Thoracic aorta (tissue), 2 donors: ENCODE data around the gene APAF1. TPM values are rescaled to one million over a fixed set of nuclear protein-coding genes. Genes with fewer than 3 reads are reported as not detected.

Experiments
- ATAC-seq: fragments of 150-250 bp; one replicate; pipeline ENCODE4 v1.8.0; 2017; ENCODE audit warnings: low read depth; ENCODE audit not compliant: insufficient number of reproducible peaks, low FRiP score
- DNase-seq: peaks from one replicate; pipeline ENCODE4 v3.0.0-alpha.2; 2020; ENCODE audit warnings: low spot score
- H3K27ac ChIP-seq, 2 donors: fragments of 200-600 bp; sonication (generic); 1 replicate in 1 of 2; 2 replicates in 1 of 2; pipeline ENCODE4 v1.5.1; 2016; ENCODE audit warnings: mild to moderate bottlenecking in 2 of 2, moderate library complexity in 2 of 2
- H3K27me3 ChIP-seq: fragments of 200-600 bp; sonication (generic); replicated peaks from 2 replicates; pipeline ENCODE4 v1.6.0; 2016; ENCODE audit warnings: mild to moderate bottlenecking; ENCODE audit not compliant: insufficient read depth
- H3K36me3 ChIP-seq: fragments of 200-600 bp; sonication (generic); one replicate; pipeline ENCODE4 v1.5.1; 2016
- H3K4me1 ChIP-seq, 2 donors: fragments of 200-600 bp; sonication (generic); 1 replicate in 1 of 2; 2 replicates in 1 of 2; pipeline versions ENCODE4 v1.5.1 to v1.6.0; 2016; ENCODE audit warnings: low read depth in 2 of 2, mild to moderate bottlenecking in 1 of 2; ENCODE audit not compliant: control insufficient read depth in 1 of 2
- H3K4me3 ChIP-seq: fragments of 200-600 bp; sonication (generic); 2 replicates; pipeline ENCODE4 v1.5.1; 2016; ENCODE audit warnings: mild to moderate bottlenecking
- H3K9me3 ChIP-seq: fragments of 200-600 bp; sonication (generic); 2 replicates; pipeline ENCODE4 v1.5.1; 2016
- total RNA-seq, 2 donors: library from RNA; depleted of rRNA; stranded (reverse); fragments of >200 nt; gene quantifications; one replicate each; pipeline versions ENCODE4 v1.1.0 to v1.2.3, GENCODE V29; 2016
- TF ChIP-seq, protein P1 (sequence below): fragments of 200-600 bp; sonication (generic); IDR thresholded peaks from one replicate; pipeline ENCODE4 v1.5.1; 2019; ENCODE audit warnings: antibody characterized with exemption

Gene APAF1
- total RNA-seq, 2 donors from 2014 or later: 16.0 to 19.8 TPM

DNA sequence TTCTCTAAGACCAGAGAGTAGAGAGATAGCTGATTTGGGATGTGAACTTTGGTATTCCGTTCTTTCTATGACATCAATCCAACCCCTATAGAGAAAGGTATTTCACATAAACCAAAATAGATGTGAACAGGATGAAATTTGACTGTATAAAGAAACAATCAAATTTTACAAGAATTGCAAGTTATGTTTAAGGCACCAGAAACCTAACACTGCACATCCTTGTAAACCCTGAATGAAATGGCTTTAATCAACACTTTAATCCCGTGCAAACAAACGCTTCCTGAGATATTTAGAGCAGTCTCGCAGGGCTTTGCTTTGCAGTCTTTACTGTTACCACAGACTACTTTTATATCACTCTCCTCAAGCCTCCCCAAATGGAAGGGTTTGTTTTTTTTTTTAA is 125.1 kb downstream of the APAF1 start:
- no peak for DNase-seq
- Histone ChIP-seq H3K27me3 (no peaks in the 10 kb centered on the region), H3K4me3 (no peak overlapping the region), H3K9me3 (no peaks in the 10 kb centered on the region), H3K36me3 (no peaks in the 10 kb centered on the region), H3K4me1 (no peaks in the 10 kb centered on the region), H3K27ac (no peak overlapping the region)
- TF ChIP-seq, protein P1, sequence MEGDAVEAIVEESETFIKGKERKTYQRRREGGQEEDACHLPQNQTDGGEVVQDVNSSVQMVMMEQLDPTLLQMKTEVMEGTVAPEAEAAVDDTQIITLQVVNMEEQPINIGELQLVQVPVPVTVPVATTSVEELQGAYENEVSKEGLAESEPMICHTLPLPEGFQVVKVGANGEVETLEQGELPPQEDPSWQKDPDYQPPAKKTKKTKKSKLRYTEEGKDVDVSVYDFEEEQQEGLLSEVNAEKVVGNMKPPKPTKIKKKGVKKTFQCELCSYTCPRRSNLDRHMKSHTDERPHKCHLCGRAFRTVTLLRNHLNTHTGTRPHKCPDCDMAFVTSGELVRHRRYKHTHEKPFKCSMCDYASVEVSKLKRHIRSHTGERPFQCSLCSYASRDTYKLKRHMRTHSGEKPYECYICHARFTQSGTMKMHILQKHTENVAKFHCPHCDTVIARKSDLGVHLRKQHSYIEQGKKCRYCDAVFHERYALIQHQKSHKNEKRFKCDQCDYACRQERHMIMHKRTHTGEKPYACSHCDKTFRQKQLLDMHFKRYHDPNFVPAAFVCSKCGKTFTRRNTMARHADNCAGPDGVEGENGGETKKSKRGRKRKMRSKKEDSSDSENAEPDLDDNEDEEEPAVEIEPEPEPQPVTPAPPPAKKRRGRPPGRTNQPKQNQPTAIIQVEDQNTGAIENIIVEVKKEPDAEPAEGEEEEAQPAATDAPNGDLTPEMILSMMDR: no peak
- ATAC-seq: no peak

- H3K9me3 ChIP-seq: no peaks in the 10 kb centered on the region
- no peak for ATAC-seq
- DNase-seq: no peak
- no peak overlapping the region for H3K4me3 ChIP-seq
- no peak overlapping the region for H3K27ac ChIP-seq
- no peaks in the 10 kb centered on the region for H3K4me1 ChIP-seq
- TF ChIP-seq, protein P1: no peak
- H3K27me3 ChIP-seq: no peaks in the 10 kb centered on the region
- no peaks in the 10 kb centered on the region for H3K36me3 ChIP-seq
Observed at GRCh38 chr12:98771811-98772752, 127.0 kb downstream of the APAF1 start.

DNA sequence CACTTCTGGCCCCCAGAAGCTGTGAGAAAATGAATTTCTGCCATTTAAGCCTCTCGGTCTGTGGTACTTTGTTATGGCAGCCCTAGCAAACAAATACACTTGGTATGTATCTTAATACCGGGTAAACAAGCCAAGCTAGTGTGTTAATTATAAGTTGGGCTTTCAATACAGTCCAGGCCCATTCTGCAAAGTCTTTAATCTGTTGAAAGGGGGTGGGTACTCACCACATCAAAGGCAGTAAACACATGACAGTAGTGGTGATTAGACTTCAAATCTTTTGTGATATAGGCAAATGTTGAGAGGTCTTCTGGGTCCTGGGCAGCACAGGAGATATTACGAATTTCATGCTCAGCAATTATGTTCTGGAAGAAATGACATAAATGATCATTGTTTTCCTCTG is 127.7 kb downstream of the APAF1 start:
- H3K4me3 ChIP-seq: no peak overlapping the region
- TF ChIP-seq, protein P1: no peak
- H3K4me1 ChIP-seq: no peaks in the 10 kb centered on the region
- DNase-seq (no peak), ATAC-seq (no peak)
- no peaks in the 10 kb centered on the region for H3K9me3 ChIP-seq
- no peaks in the 10 kb centered on the region for H3K36me3 ChIP-seq
- no peaks in the 10 kb centered on the region for H3K27me3 ChIP-seq
- no peak overlapping the region for H3K27ac ChIP-seq

- Histone ChIP-seq H3K9me3 (no peaks in the 10 kb centered on the region), H3K27me3 (no peaks in the 10 kb centered on the region), H3K4me1 (no peaks in the 10 kb centered on the region), H3K36me3 (no peaks in the 10 kb centered on the region), H3K4me3 (no peak overlapping the region), H3K27ac (no peak overlapping the region)
- TF ChIP-seq, protein P1: no peak
- ATAC-seq (no peak), DNase-seq (no peak)
Observed at GRCh38 chr12:98780261-98780660, 135.2 kb downstream of the APAF1 start.

DNA sequence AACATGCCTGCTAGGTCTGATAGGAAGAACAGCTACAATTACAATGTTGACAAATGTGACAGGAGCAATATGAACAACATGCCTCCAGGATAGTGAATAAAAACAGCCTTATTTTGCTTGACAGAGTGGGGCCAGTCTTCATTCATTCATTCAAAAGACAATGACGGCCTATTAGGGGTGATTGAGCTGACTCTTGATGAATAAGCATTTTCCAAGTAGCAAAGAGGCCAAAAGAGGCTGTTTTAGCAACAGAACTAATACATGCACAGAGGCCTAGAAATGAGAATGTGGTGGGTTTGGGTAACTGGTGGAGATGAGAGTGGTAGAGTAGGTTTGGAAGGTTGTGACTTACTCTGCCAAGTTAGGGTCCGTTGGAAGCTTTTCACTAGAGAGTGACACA is 138.3 kb downstream of the APAF1 start:
- Histone ChIP-seq H3K27ac (no peak overlapping the region), H3K27me3 (no peaks in the 10 kb centered on the region), H3K36me3 (no peaks in the 10 kb centered on the region), H3K4me1 (no peaks in the 10 kb centered on the region), H3K4me3 (no peak overlapping the region), H3K9me3 (no peaks in the 10 kb centered on the region)
- DNase-seq: no peak
- TF ChIP-seq, protein P1: no peak
- ATAC-seq: no peak

Other genes starting within 250 kb of the APAF1 start
- 10 to 100 TPM; 41.7 to 52.6 TPM for gene TMPO, start 129.7 kb upstream of the APAF1 start, total RNA-seq
- 100 to 1,000 TPM; 362 to 445 TPM for gene SLC25A3, start 51.6 kb upstream of the APAF1 start, total RNA-seq
- 10 to 100 TPM; 12.3 to 15.2 TPM for gene IKBIP, start 502 bp upstream of the APAF1 start, total RNA-seq